A673 (cell line): ENCODE measurements around the gene GRID1. TPM values are rescaled to one million over a fixed set of nuclear protein-coding genes. Genes with fewer than 3 reads are reported as not detected.

Experiments used
- BruUV-seq: library from RNA; stranded (reverse); fragments of 400-500 nt; replicated peaks from 2 replicates; lab custom pipeline; 2021; lab: Mats Ljungman, UMichigan
- CTCF ChIA-PET: fragments of 300-600 bp; sonication (Branson Sonifier 250); formaldehyde crosslinking; loops from one replicate; lab custom pipeline; 2022; ENCODE audit warnings: antibody characterized with exemption; lab: Charles Lee
- POLR2A ChIA-PET: fragments of 300-600 bp; sonication (Branson Sonifier 250); formaldehyde crosslinking; loops from one replicate; lab custom pipeline; 2022; ENCODE audit warnings: antibody characterized with exemption; ENCODE audit not compliant: low non-redundant PET; lab: Charles Lee
- DNase-seq: peaks from one replicate; pipeline ENCODE4 v3.0.0-alpha.2; 2015; ENCODE audit warnings: low spot score
- H3K27ac ChIP-seq: fragments of 200-600 bp; sonication (generic); 2 replicates; pipeline ENCODE4 v1.5.1; 2016; ENCODE audit warnings: mixed run types, low read depth, mild to moderate bottlenecking, mixed read lengths, antibody characterized with exemption, low read length; ENCODE audit not compliant: poor library complexity, severe bottlenecking
- H3K27me3 ChIP-seq: fragments of 200-600 bp; sonication (generic); replicated peaks from 2 replicates; pipeline ENCODE4 v1.6.1; 2017; ENCODE audit warnings: mixed run types, low read depth, mild to moderate bottlenecking, mixed read lengths, antibody characterized with exemption, low read length; ENCODE audit not compliant: insufficient read depth, poor library complexity
- H3K36me3 ChIP-seq: fragments of 200-600 bp; sonication (generic); 2 replicates; pipeline ENCODE4 v1.6.1; 2016; ENCODE audit warnings: mixed run types, mild to moderate bottlenecking, mixed read lengths, antibody characterized with exemption, low read length; ENCODE audit not compliant: insufficient read depth, poor library complexity, severe bottlenecking
- H3K4me1 ChIP-seq: fragments of 200-600 bp; sonication (generic); 2 replicates; pipeline ENCODE4 v1.6.1; 2017; ENCODE audit warnings: mixed run types, mild to moderate bottlenecking, mixed read lengths, antibody characterized with exemption, low read length; ENCODE audit not compliant: insufficient read depth, poor library complexity, severe bottlenecking
- H3K4me3 ChIP-seq: fragments of 200-600 bp; sonication (generic); 2 replicates; pipeline ENCODE4 v1.5.1; 2016; ENCODE audit warnings: low read depth, mixed run types, mild to moderate bottlenecking, mixed read lengths, low read length; ENCODE audit not compliant: poor library complexity, severe bottlenecking
- H3K9me3 ChIP-seq: fragments of 200-600 bp; sonication (generic); 2 replicates; pipeline ENCODE4 v1.6.1; 2016; ENCODE audit warnings: mixed run types, low read depth, mild to moderate bottlenecking, mixed read lengths, antibody characterized with exemption, low read length; ENCODE audit not compliant: poor library complexity, severe bottlenecking
- EZH2 ChIP-seq: fragments of 200-600 bp; sonication (generic); IDR thresholded peaks from 2 replicates; pipeline ENCODE4 v1.6.1; 2017; ENCODE audit warnings: borderline replicate concordance, low read depth, mild to moderate bottlenecking, mixed read lengths, antibody characterized with exemption, low read length; ENCODE audit not compliant: poor library complexity, severe bottlenecking
- intact Hi-C: fragments of 100-400 bp; cut with micrococcal nuclease; formaldehyde crosslinking; loops from one replicate; pipeline ENCODE4 v1.10.0; 2022; ENCODE audit not compliant: unreplicated experiment
- total RNA-seq: library from RNA; stranded (reverse); gene quantifications from 2 replicates; pipeline ENCODE4 v1.2.3, GENCODE V29; 2021
- TF ChIP-seq, protein P1 (sequence below): fragments of 300-800, 200-600 bp; sonication (generic); conservative IDR thresholded peaks from 2 replicates; pipeline ENCODE4 v1.5.1; 2017; ENCODE audit warnings: low read depth, mild to moderate bottlenecking, antibody characterized with exemption, low read length, moderate library complexity, mixed read lengths

Gene GRID1
- total RNA-seq, 1 experiment from 2014 or later, result not detected

DNA sequence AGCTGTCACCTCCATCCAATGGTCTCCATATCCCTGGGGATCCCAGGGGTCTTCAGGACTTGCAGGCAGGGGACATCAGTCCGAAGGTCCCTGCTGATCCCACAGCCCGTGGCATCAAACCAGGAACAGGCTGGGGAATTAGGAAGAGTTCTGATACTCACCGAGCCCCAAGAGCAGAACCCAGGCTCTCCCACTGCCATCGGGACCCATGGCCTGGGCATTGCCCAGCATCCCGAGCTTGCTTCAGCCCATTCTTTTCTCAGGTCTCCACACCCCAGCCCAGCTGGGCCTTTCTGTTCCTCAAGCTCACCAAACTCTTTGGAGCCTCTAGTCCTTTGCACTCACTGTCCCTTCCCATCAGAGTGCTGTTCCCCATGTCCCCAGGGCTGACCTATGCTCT is 280.9 kb downstream of the GRID1 start:
- Histone ChIP-seq H3K9me3 (no peaks in the 10 kb centered on the region), H3K4me3 (no peak overlapping the region), H3K27ac (no peak overlapping the region), H3K27me3 (peaks cover 66% of the 10 kb centered on the region), H3K36me3 (no peaks in the 10 kb centered on the region), H3K4me1 (no peaks in the 10 kb centered on the region)
- intact Hi-C loops, result no loop called here
- no TSS peak for BruUV-seq
- no peak for DNase-seq
- POLR2A ChIA-PET, result no interaction called here
- CTCF ChIA-PET, result no interaction called here
- TF ChIP-seq, protein P1, sequence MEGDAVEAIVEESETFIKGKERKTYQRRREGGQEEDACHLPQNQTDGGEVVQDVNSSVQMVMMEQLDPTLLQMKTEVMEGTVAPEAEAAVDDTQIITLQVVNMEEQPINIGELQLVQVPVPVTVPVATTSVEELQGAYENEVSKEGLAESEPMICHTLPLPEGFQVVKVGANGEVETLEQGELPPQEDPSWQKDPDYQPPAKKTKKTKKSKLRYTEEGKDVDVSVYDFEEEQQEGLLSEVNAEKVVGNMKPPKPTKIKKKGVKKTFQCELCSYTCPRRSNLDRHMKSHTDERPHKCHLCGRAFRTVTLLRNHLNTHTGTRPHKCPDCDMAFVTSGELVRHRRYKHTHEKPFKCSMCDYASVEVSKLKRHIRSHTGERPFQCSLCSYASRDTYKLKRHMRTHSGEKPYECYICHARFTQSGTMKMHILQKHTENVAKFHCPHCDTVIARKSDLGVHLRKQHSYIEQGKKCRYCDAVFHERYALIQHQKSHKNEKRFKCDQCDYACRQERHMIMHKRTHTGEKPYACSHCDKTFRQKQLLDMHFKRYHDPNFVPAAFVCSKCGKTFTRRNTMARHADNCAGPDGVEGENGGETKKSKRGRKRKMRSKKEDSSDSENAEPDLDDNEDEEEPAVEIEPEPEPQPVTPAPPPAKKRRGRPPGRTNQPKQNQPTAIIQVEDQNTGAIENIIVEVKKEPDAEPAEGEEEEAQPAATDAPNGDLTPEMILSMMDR, result no peak
- TF ChIP-seq EZH2, result no peak

- H3K27ac ChIP-seq, result no peak overlapping the region
- CTCF ChIA-PET, result no interaction called here
- BruUV-seq, result no TSS peak
These were observed 281.5 kb downstream of the GRID1 start for GRCh38 chr10:86085136-86085535.

GRCh38 chr10:86084585-86084984 is 282.0 kb downstream of the GRID1 start:
- no peak for DNase-seq
- ChIA-PET POLR2A (no interaction called here), CTCF (no interaction called here)
- H3K36me3 ChIP-seq, result no peaks in the 10 kb centered on the region
- peaks cover 68% of the 10 kb centered on the region for H3K27me3 ChIP-seq
- TF ChIP-seq EZH2, result no peak
- TF ChIP-seq, protein P1, result no peak
- H3K4me3 ChIP-seq, result no peak overlapping the region
- no peaks in the 10 kb centered on the region for H3K4me1 ChIP-seq
- H3K27ac ChIP-seq, result no peak overlapping the region
- BruUV-seq, result no TSS peak
- intact Hi-C loops, result no loop called here
- no peaks in the 10 kb centered on the region for H3K9me3 ChIP-seq

More at GRCh38 chr10:86085136-86085535, 281.5 kb downstream of the GRID1 start:
- no peak overlapping the region for H3K4me3 ChIP-seq
- intact Hi-C loops, result no loop called here
- H3K4me1 ChIP-seq, result no peaks in the 10 kb centered on the region
- no peaks in the 10 kb centered on the region for H3K9me3 ChIP-seq
- no peak for TF ChIP-seq EZH2
- TF ChIP-seq, protein P1, result no peak
- no peaks in the 10 kb centered on the region for H3K36me3 ChIP-seq
- DNase-seq, result no peak
- POLR2A ChIA-PET, result no interaction called here
- peaks cover 68% of the 10 kb centered on the region for H3K27me3 ChIP-seq
